GM19452 (cell line): ENCODE measurements around the gene CPTP.
"Not testable (repeated sequence)": the region's sequence is repeated elsewhere in the genome, so short reads cannot be mapped to it uniquely, and the experiment has no call there.

Source experiments
- ATAC-seq: cut with Tn5 transposase; IDR thresholded peaks from one replicate; pipeline ENCODE4 v1.9.1; 2021; ENCODE audit not compliant: unreplicated experiment

The CPTP gene

GRCh38 chr1:1305300-1306069, 19.1 kb upstream of the CPTP start:
- no peak for ATAC-seq

- no peak for ATAC-seq
Observed at GRCh38 chr1:1306070-1306660, 18.4 kb upstream of the CPTP start.

DNA sequence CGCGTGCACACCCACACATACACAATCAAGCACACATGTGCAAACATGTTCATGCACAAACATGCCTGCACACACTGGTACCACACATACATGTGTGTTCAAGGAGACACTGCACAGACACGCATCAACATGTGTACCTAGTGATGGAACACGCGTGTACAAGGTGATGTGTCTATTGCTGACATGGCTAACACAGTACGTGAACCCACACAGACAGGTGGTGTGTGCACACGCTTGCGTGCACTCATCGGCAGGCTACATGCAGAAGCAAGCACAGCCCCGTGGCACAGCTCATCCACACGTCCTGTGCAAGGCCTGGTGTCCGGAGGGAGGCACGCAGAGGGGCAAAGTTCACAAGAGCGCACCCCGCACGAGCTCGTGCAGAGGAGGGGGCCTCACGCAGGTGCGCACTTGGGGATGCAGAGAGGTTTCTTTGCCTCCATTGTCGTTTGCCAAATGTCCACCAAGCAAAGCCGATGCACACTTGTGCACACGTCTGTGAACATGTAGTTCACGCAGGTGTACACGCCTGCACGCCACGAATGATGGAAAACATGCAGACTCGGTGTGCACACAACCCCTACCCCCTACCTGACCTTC, 17.8 kb upstream of the CPTP start:
- no peak for ATAC-seq

DNA sequence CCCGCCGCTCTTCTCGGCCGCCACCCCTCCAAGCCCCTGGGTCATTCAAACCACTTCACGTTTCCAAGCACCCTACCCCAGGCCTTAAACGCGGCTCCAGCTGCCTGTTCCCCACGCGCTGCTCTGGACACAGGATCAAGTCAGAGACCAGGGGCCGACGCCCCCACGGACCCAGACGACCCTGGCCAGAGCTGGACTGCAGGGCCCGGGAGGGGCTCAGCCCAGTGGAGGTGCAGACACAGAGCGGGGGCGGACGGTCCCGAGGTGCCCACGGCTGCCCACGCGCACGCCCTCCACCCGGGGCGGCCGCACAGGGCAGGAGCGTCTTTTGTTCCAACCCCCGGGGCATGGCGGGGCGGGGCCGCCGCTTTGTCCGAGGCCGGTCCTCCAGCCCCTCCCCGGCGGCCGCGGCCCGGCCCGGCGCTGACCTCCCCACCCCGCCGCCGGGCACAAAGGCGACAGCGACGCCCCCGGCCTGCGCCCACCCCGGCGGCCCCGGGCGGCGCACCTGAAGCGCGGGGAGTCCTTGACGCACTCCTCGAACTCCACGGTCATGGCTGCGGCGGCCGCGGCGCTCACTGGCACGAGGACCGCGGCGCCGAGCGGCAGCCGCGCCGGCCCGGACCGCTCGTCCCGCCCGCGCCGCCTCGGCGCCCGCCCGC, 17.2 kb upstream of the CPTP start:
- ATAC-seq = peak; percentile 7

DNA sequence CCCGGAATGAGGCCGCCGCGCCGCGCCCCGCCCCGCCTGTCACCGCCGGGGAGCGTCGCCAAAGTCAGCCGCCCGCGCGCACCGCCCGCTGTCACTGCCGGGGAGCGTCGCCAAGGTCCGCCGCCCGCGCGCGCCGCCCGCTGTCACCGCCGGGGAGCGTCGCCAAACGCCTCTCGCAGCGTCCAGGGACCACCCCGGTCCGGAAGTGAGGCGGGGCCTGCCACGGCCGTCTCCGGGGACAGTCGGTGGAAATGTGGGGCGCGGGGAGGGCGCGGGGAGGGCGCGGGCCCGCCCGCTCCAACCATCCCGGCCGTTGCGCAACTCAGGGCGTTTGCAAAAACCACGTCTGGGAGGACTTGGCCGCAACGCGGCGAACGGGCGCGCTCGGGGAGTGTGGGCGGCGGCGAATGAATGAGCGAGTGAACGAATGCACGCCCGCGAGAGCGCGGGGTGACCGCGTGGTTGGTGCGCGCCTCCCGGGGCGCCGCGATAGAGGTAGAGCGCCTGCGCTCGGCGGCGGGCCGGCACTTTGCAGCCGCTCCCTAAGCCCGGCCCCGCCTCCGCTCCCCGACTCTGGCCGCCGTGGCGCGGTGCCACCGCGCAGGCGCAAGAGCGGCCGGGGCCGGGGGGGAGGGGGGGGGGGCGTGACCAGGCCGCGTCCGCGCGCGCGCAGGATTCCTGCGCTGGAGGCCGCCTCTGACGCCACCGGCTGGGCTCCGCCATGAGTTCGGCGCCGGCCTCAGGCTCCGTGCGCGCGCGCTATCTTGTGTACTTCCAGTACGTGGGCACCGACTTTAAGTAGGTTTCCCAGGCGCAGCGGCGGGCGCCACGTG, 16.5 kb upstream of the CPTP start, which contains the start of the genes ACAP3 and PUSL1:
Gene ACAP3 (minus strand): TSS at position 8 of the 833 bp plus-strand sequence. CDS start 115 bp downstream, outside the sequence.
Gene PUSL1 (plus strand): TSS at position 675 of the 833 bp plus-strand sequence. CDS start 47 bp downstream, at position 722.
- peak; percentile 61 for ATAC-seq

DNA sequence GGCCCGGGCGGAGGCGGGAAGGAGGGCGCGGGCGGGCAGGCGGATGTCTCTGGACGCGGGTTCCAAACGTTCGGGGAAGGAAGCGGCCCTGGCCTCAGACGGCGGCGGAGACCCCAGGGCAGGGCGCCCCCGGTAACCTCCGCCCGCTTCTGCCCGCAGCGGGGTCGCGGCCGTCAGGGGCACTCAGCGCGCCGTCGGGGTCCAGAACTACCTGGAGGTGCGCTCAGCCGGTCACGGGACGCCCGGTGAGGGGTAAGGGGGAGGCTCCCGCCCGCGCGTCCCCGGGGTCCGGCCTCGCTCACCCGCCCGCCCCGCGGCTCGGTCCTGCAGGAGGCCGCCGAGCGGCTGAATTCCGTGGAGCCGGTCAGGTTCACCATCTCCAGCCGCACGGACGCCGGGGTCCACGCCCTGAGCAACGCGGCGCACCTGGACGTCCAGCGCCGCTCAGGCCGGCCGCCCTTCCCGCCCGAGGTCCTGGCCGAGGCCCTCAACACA, 15.8 kb upstream of the CPTP start:
- peak; percentile 2 for ATAC-seq

GRCh38 chr1:1309251-1310108, 15.1 kb upstream of the CPTP start:
- no peak for ATAC-seq

DNA sequence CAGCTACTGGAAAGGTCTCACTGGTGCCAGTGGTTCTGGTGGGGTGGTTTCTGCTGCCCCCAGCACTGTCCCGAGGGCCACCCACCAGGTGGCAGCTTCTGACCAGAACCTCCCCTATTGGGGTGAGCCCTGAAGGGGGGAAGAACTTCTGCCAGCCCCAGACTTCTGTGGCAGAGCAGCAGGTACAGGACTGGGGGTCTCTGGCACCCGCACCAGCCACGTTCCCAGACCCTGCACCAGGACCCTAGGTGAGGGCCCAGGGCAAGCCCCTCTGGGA, 14.6 kb upstream of the CPTP start:
- ATAC-seq = no peak

- no peak for ATAC-seq
Observed at GRCh38 chr1:1310476-1311053, 14.0 kb upstream of the CPTP start.

DNA sequence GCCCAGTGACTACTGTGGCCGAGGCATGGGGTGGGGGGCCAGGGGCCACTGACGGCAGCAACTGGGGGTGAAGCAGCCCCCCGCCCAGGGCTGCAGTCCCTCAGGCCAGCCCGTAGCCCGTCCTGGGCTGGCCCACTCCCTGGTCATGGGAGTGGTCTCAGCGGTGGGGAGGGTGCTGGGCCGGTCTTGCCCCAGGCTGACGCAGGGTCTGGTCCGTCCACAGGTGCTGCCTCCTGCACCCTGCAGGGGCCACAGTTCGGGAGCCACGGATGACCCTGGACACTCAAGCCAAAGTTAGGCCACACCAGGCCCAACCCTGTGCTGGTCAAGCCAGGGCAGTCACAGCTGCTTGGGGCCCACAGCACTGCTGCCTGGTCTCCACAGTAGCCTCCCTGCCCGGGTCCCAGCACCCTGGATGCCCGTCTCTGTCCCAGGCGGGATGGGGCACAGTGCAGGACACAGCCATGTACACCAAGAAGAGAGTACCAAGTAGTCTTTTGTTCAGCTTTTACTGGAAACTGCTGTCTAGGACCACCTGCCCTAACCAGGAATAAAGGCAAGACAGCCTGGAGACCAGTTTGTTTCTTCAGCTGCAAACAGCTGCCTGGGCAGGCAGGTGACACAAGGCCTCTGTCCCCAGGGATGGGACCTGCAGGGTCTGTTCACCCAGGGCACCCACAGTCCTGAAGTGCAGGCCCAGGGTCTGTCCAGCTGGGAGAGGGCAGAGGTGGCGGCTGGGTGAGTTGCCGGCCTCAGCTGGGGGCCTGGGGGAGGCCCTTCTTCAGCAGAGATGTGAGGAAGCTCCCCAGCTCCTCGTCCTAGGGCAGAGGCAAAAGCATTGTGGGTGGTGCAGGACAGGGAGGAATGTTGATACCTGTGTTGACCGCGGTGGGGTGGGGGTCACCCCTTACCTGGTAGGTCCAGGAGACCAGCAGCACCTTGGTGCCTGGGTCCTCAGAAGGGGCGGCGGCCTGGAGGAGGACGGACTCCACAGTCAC, 13.2 kb upstream of the CPTP start:
- ATAC-seq = no peak

GRCh38 chr1:1312450-1313314, 11.9 kb upstream of the CPTP start:
- ATAC-seq = no peak

DNA sequence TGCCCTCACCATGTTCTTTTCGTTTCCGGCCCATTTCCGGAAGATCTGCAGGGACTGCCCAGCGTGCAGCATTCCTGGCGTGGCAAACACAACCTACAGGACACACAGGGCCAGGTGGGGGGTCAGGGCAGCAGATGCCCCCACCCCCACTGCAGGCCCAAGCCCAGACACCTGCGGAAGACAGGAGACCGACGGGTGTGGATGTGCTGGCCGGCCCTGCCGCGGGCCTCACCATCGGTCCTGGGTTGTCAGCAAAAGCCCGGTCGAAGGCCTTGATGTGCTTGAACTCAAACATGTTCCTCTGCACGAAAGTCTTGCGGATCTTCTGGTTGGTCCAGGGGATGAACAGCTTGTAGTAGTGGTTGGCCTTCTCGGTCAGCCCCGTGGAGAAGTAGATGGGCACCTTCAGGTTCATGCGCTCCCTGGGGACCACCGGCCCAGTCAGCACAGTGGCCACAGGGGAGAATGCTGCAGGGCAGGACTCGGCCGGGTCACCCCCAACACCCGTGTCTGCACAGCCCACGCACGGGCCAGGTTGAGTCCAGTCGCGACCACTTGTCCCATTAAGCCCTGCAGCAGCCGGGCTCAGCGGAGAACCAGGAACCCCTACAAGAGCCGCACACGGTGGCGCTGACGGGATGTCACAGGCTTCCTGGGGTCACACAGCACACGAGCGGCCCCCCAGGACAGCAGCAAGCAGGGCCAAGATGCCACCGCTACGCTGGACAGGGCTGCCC, 10.9 kb upstream of the CPTP start:
- ATAC-seq = no peak

- ATAC-seq = no peak
Observed at GRCh38 chr1:1314237-1314586, 10.4 kb upstream of the CPTP start.

DNA sequence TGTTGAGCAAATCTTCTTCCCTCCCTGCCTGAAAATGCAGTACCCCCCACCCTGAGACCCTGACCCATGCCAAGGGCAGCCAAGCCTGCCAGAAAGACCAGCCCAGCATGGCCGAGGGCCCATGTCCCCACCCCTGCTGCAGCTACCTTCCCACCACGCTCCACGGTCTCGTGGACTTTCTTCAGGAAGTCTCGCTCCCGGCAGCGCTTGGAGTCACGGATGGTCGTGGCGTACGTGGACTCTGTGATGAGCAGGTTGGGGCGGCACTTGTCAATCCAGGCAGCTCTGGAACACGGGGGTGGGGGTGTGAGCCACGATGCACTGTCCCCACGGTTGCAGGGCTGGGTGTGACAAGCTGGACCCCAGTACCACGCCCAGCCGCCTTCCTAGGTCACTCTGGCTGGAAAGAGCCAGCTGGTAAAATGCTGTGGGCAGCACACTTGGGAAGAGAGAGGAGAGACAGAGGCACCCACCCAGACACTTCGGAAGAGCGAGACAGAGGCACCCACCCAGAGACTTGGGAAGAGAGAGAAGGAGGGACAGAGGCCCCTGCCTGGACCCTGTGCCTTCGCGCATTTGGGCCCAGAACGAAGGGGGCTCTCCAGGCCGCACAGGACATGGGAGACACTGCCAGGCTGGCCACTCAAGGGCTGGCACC, 9.8 kb upstream of the CPTP start:
- ATAC-seq = no peak

DNA sequence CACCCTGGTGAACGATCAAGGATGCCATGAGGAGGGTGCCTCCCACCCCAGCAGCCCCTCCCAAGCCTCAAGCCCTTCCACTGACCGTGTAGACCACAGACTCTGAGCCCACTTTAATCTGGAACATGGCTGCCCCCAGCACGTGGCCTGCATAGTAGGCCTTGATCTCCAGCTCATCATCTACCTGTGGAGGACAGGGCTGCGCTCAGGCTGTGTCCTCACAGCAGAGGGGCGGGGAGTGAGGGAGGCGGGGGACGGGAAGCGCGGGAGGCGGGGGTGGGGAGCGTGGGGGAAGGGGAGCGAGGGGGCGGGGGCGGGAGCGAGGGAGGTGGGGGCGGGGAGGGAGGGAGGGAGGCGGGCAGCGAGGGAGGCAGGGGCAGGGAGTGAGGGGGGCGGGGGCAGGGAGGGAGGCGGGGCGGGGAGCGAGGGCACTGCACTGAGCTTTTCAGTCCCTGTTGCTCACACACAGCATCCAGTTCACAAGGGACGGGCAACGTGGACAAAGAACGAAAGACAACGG, 9.1 kb upstream of the CPTP start:
- no peak for ATAC-seq

GRCh38 chr1:1316199-1316598, 8.4 kb upstream of the CPTP start:
- ATAC-seq = not testable (repeated sequence)
